H9 (cell line): ENCODE data around the gene WDR75. TPM values are rescaled to one million over a fixed set of nuclear protein-coding genes. Genes with fewer than 3 reads are reported as not detected.

Experiments used
- DNase-seq: peaks from one replicate; pipeline ENCODE4 v3.0.0-alpha.2; 2017
- H2AFZ ChIP-seq: one replicate; pipeline ENCODE4 v1.6.1; 2013; ENCODE audit warnings: mild to moderate bottlenecking, low read length, control low read depth, moderate library complexity
- H2AK5ac ChIP-seq: 2 replicates; pipeline ENCODE4 v1.6.1; 2013; ENCODE audit warnings: low read length, control low read depth, mixed read lengths; ENCODE audit not compliant: insufficient read length
- H2BK120ac ChIP-seq: one replicate; pipeline ENCODE4 v1.6.1; 2013; ENCODE audit warnings: low read depth, mild to moderate bottlenecking, low read length, control low read depth, inconsistent platforms; ENCODE audit not compliant: poor library complexity, severe bottlenecking
- H2BK12ac ChIP-seq: 2 replicates; pipeline ENCODE4 v1.6.1; 2013; ENCODE audit warnings: low read length, control low read depth, mixed read lengths, low read depth; ENCODE audit not compliant: insufficient read length
- H2BK15ac ChIP-seq: 2 replicates; pipeline ENCODE4 v1.6.1; 2013; ENCODE audit warnings: low read depth, low read length, control low read depth
- H2BK20ac ChIP-seq: one replicate; pipeline ENCODE4 v1.6.1; 2013; ENCODE audit warnings: low read depth, mild to moderate bottlenecking, low read length, control low read depth, inconsistent platforms; ENCODE audit not compliant: poor library complexity, severe bottlenecking
- H2BK5ac ChIP-seq: 2 replicates; pipeline ENCODE4 v1.6.1; 2013; ENCODE audit warnings: low read length, control low read depth, mixed read lengths; ENCODE audit not compliant: insufficient read length
- H3K14ac ChIP-seq: 2 replicates; pipeline ENCODE4 v1.6.1; 2013; ENCODE audit warnings: low read length, control low read depth; ENCODE audit not compliant: insufficient read depth
- H3K18ac ChIP-seq: 2 replicates; pipeline ENCODE4 v1.6.1; 2013; ENCODE audit warnings: low read depth, mild to moderate bottlenecking, mixed read lengths, low read length, control low read depth; ENCODE audit not compliant: insufficient read length
- H3K23ac ChIP-seq: 2 replicates; pipeline ENCODE4 v1.6.1; 2013; ENCODE audit warnings: low read length, control low read depth, mixed read lengths, low read depth; ENCODE audit not compliant: insufficient read length
- H3K23me2 ChIP-seq: 2 replicates; pipeline ENCODE4 v1.6.1; 2013; ENCODE audit warnings: low read depth, mild to moderate bottlenecking, mixed read lengths, low read length, control low read depth; ENCODE audit not compliant: insufficient read length, poor library complexity, severe bottlenecking
- H3K27ac ChIP-seq: 2 replicates; pipeline ENCODE4 v1.5.1; 2013; ENCODE audit warnings: low read length, control low read depth, mixed read lengths, low read depth; ENCODE audit not compliant: insufficient read length
- H3K27me3 ChIP-seq: 2 replicates; pipeline ENCODE4 v1.6.1; 2013; ENCODE audit warnings: low read length, control low read depth, inconsistent platforms; ENCODE audit not compliant: insufficient read depth
- H3K4ac ChIP-seq: 2 replicates; pipeline ENCODE4 v1.6.1; 2013; ENCODE audit warnings: low read depth, mild to moderate bottlenecking, control low read depth, inconsistent platforms, low read length, moderate library complexity
- H3K4me1 ChIP-seq: 2 replicates; pipeline ENCODE4 v1.6.1; 2013; ENCODE audit warnings: low read length, control low read depth, inconsistent platforms; ENCODE audit not compliant: insufficient read depth
- H3K4me2 ChIP-seq: 2 replicates; pipeline ENCODE4 v1.6.1; 2013; ENCODE audit warnings: low read length, control low read depth, mixed read lengths; ENCODE audit not compliant: insufficient read length, insufficient read depth
- H3K56ac ChIP-seq: 2 replicates; pipeline ENCODE4 v1.6.1; 2013; ENCODE audit warnings: low read depth, mild to moderate bottlenecking, mixed read lengths, low read length, control low read depth; ENCODE audit not compliant: insufficient read length
- H3K79me1 ChIP-seq: 2 replicates; pipeline ENCODE4 v1.6.1; 2013; ENCODE audit warnings: low read depth, mild to moderate bottlenecking, moderate library complexity, low read length, control low read depth, inconsistent platforms; ENCODE audit not compliant: insufficient read depth, poor library complexity, severe bottlenecking
- H3K79me2 ChIP-seq: 2 replicates; pipeline ENCODE4 v1.6.1; 2013; ENCODE audit warnings: low read length, control low read depth, inconsistent platforms; ENCODE audit not compliant: insufficient read depth
- H3K9ac ChIP-seq: 2 replicates; pipeline ENCODE4 v1.6.1; 2013; ENCODE audit warnings: low read length, control low read depth, mixed read lengths; ENCODE audit not compliant: insufficient read length; ENCODE audit errors: extremely low read depth
- H3K9me3 ChIP-seq: one replicate; pipeline ENCODE4 v1.6.1; 2013; ENCODE audit warnings: low read depth, low read length, inconsistent platforms; ENCODE audit not compliant: control insufficient read depth
- H3T11ph ChIP-seq: one replicate; pipeline ENCODE4 v1.6.1; 2013; ENCODE audit warnings: mild to moderate bottlenecking, low read length, control low read depth, inconsistent platforms
- H4K20me1 ChIP-seq: one replicate; pipeline ENCODE4 v1.6.1; 2013; ENCODE audit not compliant: control insufficient read depth, insufficient read length, insufficient read depth
- H4K5ac ChIP-seq: 2 replicates; pipeline ENCODE4 v1.6.1; 2013; ENCODE audit warnings: low read depth, mild to moderate bottlenecking, mixed read lengths, low read length, control low read depth; ENCODE audit not compliant: insufficient read length
- H4K8ac ChIP-seq: replicated peaks from 2 replicates; pipeline ENCODE4 v1.6.1; 2013; ENCODE audit warnings: low read length, control low read depth, mixed read lengths, low read depth; ENCODE audit not compliant: insufficient read length
- H4K91ac ChIP-seq: 2 replicates; pipeline ENCODE4 v1.6.1; 2013; ENCODE audit warnings: low read depth, mild to moderate bottlenecking, moderate library complexity, mixed read lengths, low read length, control low read depth; ENCODE audit not compliant: insufficient read length
- H3K27ac Mint-ChIP-seq, 3 experiments: 2 replicates in 2 of 3; 3 replicates in 1 of 3; pipeline ENCODE4 v1.8.0; 2020 to 2021; ENCODE audit warnings: mixed read lengths in 3 of 3, mild to moderate bottlenecking in 1 of 3, moderate library complexity in 1 of 3
- H3K27me3 Mint-ChIP-seq: 2 replicates; pipeline ENCODE4 v1.8.0; 2021; ENCODE audit warnings: low read depth, mild to moderate bottlenecking, moderate library complexity, mixed read lengths
- H3K36me3 Mint-ChIP-seq, 3 experiments: 2 replicates in 2 of 3; 3 replicates in 1 of 3; pipeline ENCODE4 v1.8.0; 2020 to 2021; ENCODE audit warnings: low read depth in 3 of 3, mixed read lengths in 3 of 3; ENCODE audit not compliant: insufficient read depth in 1 of 3
- H3K4me1 Mint-ChIP-seq, 2 experiments: 2 replicates each; pipeline ENCODE4 v1.8.0; 2020; ENCODE audit warnings: mixed read lengths in 2 of 2
- H3K4me3 Mint-ChIP-seq, 2 experiments: 2 replicates in 1 of 2; 3 replicates in 1 of 2; pipeline ENCODE4 v1.8.0; 2020 to 2021; ENCODE audit warnings: mild to moderate bottlenecking in 2 of 2, mixed read lengths in 2 of 2, moderate library complexity in 1 of 2
- H3K9me3 Mint-ChIP-seq, 2 experiments: 2 replicates in 1 of 2; 3 replicates in 1 of 2; pipeline ENCODE4 v1.8.0; 2020; ENCODE audit warnings: mild to moderate bottlenecking in 2 of 2, mixed read lengths in 2 of 2, moderate library complexity in 1 of 2
- CTCF ChIP-seq: fragments of 200-600 bp; sonication (generic); conservative IDR thresholded peaks from 3 replicates; pipeline ENCODE4 v1.8.0; 2021; ENCODE audit warnings: antibody characterized with exemption, mild to moderate bottlenecking
- WGBS: extraction: QIAGEN DNeasy Blood & Tissue Kit; methylation state at CpG from one replicate; pipeline ENCODE4 v1.1.7; 2013; ENCODE audit warnings: missing lambda C conversion rate, low lambda C conversion rate, mixed read lengths; ENCODE audit not compliant: insufficient read length; ENCODE audit errors: extremely low coverage; 5-methylcytosine and 5-hydroxymethylcytosine counted together
- total RNA-seq: library from RNA; stranded (reverse); gene quantifications from 2 replicates; pipeline ENCODE4 v1.2.1, GENCODE V29; 2021

The WDR75 gene
- total RNA-seq, 1 experiment from 2014 or later = 80.6 TPM

GRCh38 chr2:189505492-189505891 is 64.2 kb downstream of the WDR75 start:
- Histone ChIP-seq H2AFZ (no peak overlapping the region), H3K27me3 (no peaks in the 10 kb centered on the region), H3K9ac (no peak overlapping the region), H3K4ac (no peak overlapping the region), H2BK12ac (no peak overlapping the region), H3K79me1 (no peaks in the 10 kb centered on the region), H4K91ac (no peak overlapping the region), H2BK15ac (no peak overlapping the region), H2BK20ac (no peak overlapping the region), H4K8ac (no peak overlapping the region), H3K27ac (no peak overlapping the region), H3K79me2 (no peaks in the 10 kb centered on the region), H3K18ac (no peak overlapping the region), H2AK5ac (no peak overlapping the region), H3K56ac (no peak overlapping the region), H3K14ac (no peak overlapping the region), H3K9me3 (no peaks in the 10 kb centered on the region), H3K4me1 (no peaks in the 10 kb centered on the region), H4K5ac (no peak overlapping the region), H3K4me2 (no peak overlapping the region), H4K20me1 (no peaks in the 10 kb centered on the region), H3T11ph (no peak overlapping the region), H3K23me2 (no peaks in the 10 kb centered on the region), H3K23ac (no peak overlapping the region), H2BK5ac (no peak overlapping the region), H2BK120ac (no peak overlapping the region)
- H3K4me1 Mint-ChIP-seq = no peaks in the 10 kb centered on the region
- H3K27ac Mint-ChIP-seq = no peak overlapping the region; a peak in 1 of 7 replicates
- H3K9me3 Mint-ChIP-seq = no peaks in the 10 kb centered on the region; a peak in 1 of 5 replicates
- DNase-seq = no peak
- WGBS = 100% methylated on average over 1 of the region's 2 CpGs
- H3K36me3 Mint-ChIP-seq = no peaks in the 10 kb centered on the region
- no peak overlapping the region for H3K4me3 Mint-ChIP-seq
- no peaks in the 10 kb centered on the region for H3K27me3 Mint-ChIP-seq
- TF ChIP-seq CTCF = no peak
